Breast epithelium (tissue), 3 donors: ENCODE data around the gene MT1X.

Experiments used
- POLR2A ChIP-seq: fragments of 450-650 bp; IDR thresholded peaks from one replicate; pipeline ENCODE4 v1.6.1; 2016; ENCODE audit warnings: antibody characterized with exemption, mild to moderate bottlenecking, moderate library complexity
- TF ChIP-seq, protein P1 (sequence below), 3 donors: fragments of 450-650 bp; IDR thresholded peaks; one replicate each; pipeline ENCODE4 v1.5.1; 2016 to 2017; ENCODE audit warnings: antibody characterized with exemption in 3 of 3, mild to moderate bottlenecking in 3 of 3, moderate library complexity in 3 of 3

- no peak for TF ChIP-seq POLR2A
- TF ChIP-seq, protein P1, sequence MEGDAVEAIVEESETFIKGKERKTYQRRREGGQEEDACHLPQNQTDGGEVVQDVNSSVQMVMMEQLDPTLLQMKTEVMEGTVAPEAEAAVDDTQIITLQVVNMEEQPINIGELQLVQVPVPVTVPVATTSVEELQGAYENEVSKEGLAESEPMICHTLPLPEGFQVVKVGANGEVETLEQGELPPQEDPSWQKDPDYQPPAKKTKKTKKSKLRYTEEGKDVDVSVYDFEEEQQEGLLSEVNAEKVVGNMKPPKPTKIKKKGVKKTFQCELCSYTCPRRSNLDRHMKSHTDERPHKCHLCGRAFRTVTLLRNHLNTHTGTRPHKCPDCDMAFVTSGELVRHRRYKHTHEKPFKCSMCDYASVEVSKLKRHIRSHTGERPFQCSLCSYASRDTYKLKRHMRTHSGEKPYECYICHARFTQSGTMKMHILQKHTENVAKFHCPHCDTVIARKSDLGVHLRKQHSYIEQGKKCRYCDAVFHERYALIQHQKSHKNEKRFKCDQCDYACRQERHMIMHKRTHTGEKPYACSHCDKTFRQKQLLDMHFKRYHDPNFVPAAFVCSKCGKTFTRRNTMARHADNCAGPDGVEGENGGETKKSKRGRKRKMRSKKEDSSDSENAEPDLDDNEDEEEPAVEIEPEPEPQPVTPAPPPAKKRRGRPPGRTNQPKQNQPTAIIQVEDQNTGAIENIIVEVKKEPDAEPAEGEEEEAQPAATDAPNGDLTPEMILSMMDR (IDR thresholded peaks at IDR 0.05), result no peak
These were observed 6.5 kb upstream of the MT1X start for GRCh38 chr16:56675685-56676210.
